ENCODE data around the gene BRAP.

The BRAP gene

DNA sequence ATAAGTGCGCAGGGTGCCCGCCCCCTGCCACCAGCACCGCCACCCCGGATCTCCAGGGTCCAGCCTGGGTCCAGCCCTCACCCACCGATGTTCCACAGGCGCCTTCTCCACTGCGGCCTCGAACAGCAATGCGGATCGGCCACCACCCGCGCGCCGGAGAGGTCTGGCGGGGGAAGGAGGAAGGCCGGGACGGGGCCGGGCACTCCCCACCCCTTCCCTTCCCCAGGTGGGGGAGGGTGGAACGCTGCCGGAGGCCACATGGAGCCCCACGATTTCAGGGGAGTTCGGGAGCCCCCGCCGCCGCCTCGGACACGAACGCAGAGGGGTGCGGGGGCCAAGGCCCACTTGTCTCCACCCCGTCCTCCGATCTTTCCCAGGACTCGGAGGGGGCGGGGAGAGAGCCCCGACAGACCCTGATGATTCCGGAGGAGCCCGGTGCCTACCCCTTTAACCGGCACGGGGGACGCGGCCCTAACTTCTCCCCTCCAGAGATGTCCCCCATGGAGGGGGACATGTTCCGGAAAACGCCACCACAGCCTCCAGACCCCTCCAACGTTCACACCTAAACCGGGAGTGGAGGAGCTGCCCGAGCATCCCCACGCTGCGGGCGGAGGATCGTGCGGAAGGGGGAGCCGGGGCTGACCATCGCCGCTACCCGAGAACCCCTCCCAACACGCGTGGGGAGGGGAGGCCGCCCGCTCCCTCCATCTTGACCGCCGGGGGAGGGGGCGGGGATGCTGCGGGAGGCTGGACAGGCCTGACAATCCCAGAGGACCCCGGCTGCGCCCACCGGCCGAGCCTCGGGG lies 87.7 kb downstream of the BRAP start (continued):
- TF ChIP-seq ZNF23 (tag by site-specific recombination; IDR thresholded peaks at IDR 0.05; ENCODE audit: borderline replicate concordance) (no peak), ZNF146 (tag by site-specific recombination; IDR thresholded peaks at IDR 0.05) (no peak), ZFP37 (tag by site-specific recombination; IDR thresholded peaks at IDR 0.05) (no peak), ZNF24 (tag by site-specific recombination; IDR thresholded peaks at IDR 0.05) (no peak), ZNF677 (tag by site-specific recombination; IDR thresholded peaks at IDR 0.05) (no peak), ZIC2 (tag by site-specific recombination; IDR thresholded peaks at IDR 0.05) (peak; percentile 55; the same call in 1 of the 2 replicates), ZNF221 (tag by site-specific recombination; IDR thresholded peaks at IDR 0.05; ENCODE audit: borderline replicate concordance) (no peak), GLIS1 (tag by site-specific recombination; IDR thresholded peaks at IDR 0.05) (peak; percentile 75), ZSCAN30 (tag by site-specific recombination; IDR thresholded peaks at IDR 0.05) (peak; percentile 43; the same call in 1 of the 2 replicates)
- TF ChIP-seq, protein P1, sequence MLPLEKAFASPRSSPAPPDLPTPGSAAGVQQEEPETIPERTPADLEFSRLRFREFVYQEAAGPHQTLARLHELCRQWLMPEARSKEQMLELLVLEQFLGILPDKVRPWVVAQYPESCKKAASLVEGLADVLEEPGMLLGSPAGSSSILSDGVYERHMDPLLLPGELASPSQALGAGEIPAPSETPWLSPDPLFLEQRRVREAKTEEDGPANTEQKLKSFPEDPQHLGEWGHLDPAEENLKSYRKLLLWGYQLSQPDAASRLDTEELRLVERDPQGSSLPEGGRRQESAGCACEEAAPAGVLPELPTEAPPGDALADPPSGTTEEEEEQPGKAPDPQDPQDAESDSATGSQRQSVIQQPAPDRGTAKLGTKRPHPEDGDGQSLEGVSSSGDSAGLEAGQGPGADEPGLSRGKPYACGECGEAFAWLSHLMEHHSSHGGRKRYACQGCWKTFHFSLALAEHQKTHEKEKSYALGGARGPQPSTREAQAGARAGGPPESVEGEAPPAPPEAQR (tag by site-specific recombination; IDR thresholded peaks at IDR 0.05): no peak

DNA sequence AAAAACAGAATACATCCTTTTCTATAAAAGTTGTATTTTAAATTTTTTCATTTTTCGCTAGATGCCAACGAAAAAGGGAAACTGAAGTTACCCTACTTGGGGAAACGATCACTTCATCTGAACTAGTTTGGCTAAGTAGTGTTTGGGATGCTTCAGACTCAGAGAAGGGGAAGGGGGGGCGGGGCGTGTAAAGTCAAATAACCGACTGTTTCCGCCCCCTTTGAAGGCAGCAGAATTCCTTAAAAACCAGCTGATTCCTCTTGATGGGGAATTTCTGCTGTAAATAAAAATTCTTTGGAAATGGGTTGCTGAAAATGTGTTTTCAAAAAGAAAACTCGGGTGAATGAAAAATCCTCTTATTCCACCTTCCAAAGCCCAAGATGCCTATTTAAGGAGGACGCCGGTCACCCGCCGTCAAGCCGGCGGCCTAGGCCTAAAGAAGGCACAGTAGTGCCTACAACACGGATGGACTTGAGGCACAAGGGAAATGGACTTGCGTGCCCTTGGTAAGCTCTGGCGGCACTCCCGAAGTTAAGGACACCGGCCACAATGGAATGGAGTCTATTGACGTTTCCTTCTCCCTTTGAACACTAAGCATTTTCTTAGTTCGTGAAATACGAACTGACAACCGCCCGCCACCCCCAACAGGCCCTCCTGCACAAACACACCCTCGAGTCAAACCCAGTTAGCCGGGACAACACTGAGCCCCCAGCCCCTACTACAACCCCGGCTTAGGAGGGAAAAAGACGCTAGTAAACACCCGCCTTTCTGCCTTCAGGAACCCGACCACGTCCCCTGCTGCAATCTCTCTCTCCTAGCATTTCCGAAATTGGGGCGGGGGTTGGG lies 88.5 kb downstream of the BRAP start:
- Histone ChIP-seq H3K4me1 (ENCODE audit: control insufficient read depth, insufficient read depth, low read length) (peaks cover 17% of the 10 kb centered on the region; the same call in 1 of the 2 replicates), H3K4me3 (ENCODE audit: low read depth, low read length) (peak overlapping the region; percentile 98), H3K9me3 (ENCODE audit: control insufficient read depth, insufficient read depth, low read depth, low read length) (no peaks in the 10 kb centered on the region), H3K36me3 (ENCODE audit: control insufficient read depth in 2 of 2, insufficient read depth in 1 of 2, low read length in 2 of 2) (no peaks in the 10 kb centered on the region; a peak in 1 of 3 replicates), H3K27ac (ENCODE audit: extremely low read depth, low read depth, low read length) (peak overlapping the region; percentile 99)
- ChIA-PET CTCF (interaction anchor here (0.6 to 1.2 kb wide), 3 partner anchors 11 to 601 kb away, joined by 3 to 4 read pairs (median 3); no protein-coding TSS in a partner anchor), POLR2A (interaction anchor here (0.6 to 1.0 kb wide), 2 partner anchors 12 to 37 kb away, joined by 3 read pairs; no protein-coding TSS in a partner anchor)
- peak; percentile 33 for TF ChIP-seq KLF10 (tag by site-specific recombination; IDR thresholded peaks at IDR 0.05)
- peak; percentile 49; the same call in 1 of the 2 replicates for TF ChIP-seq ZNF561 (tag by site-specific recombination; IDR thresholded peaks at IDR 0.05; ENCODE audit: borderline replicate concordance)
- 0 out of 2 replicates have a peak, but pooled peaks have one; percentile 6 for TF ChIP-seq HOXD13 (CRISPR knock-in tag; IDR thresholded peaks at IDR 0.05; ENCODE audit: borderline replicate concordance)
- peak; percentile 81 for TF ChIP-seq ZBTB48 (tag by site-specific recombination; IDR thresholded peaks at IDR 0.05)
- TF ChIP-seq ZNF239 (tag by site-specific recombination; IDR thresholded peaks at IDR 0.05): no peak
- peak; percentile 47; the same call in 1 of the 2 replicates for TF ChIP-seq ZNF335 (tag by site-specific recombination; conservative IDR thresholded peaks at IDR 0.05)
- no peak for TF ChIP-seq ZNF549 (tag by site-specific recombination; IDR thresholded peaks at IDR 0.05)
- peak; percentile 58; the same call in 1 of the 2 replicates for TF ChIP-seq ZFP69B (tag by site-specific recombination; IDR thresholded peaks at IDR 0.05)
- 0 out of 2 replicates have a peak, but pooled peaks have one; percentile 18 for TF ChIP-seq ZNF184 (tag by site-specific recombination; IDR thresholded peaks at IDR 0.05)
- peak; percentile 9; the same call in 1 of the 2 replicates for TF ChIP-seq ZSCAN30 (tag by site-specific recombination; IDR thresholded peaks at IDR 0.05)
- peak; percentile 47 for TF ChIP-seq ZNF394 (tag by site-specific recombination; IDR thresholded peaks at IDR 0.05; ENCODE audit: borderline replicate concordance)
- TF ChIP-seq ZNF558 (tag by site-specific recombination; IDR thresholded peaks at IDR 0.05): 0 out of 2 replicates have a peak, but pooled peaks have one; percentile 15
- TF ChIP-seq TRIM28 (IDR thresholded peaks at IDR 0.05; ENCODE audit: borderline replicate concordance, low read length): 0 out of 2 replicates have a peak, but pooled peaks have one; percentile 27
- no peak for TF ChIP-seq MEIS1 (CRISPR knock-in tag; IDR thresholded peaks at IDR 0.05; ENCODE audit: borderline replicate concordance)
- TF ChIP-seq, protein P2, sequence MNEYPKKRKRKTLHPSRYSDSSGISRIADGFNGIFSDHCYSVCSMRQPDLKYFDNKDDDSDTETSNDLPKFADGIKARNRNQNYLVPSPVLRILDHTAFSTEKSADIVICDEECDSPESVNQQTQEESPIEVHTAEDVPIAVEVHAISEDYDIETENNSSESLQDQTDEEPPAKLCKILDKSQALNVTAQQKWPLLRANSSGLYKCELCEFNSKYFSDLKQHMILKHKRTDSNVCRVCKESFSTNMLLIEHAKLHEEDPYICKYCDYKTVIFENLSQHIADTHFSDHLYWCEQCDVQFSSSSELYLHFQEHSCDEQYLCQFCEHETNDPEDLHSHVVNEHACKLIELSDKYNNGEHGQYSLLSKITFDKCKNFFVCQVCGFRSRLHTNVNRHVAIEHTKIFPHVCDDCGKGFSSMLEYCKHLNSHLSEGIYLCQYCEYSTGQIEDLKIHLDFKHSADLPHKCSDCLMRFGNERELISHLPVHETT (tag by site-specific recombination; IDR thresholded peaks at IDR 0.05): 0 out of 2 replicates have a peak, but pooled peaks have one; percentile 50
- TF ChIP-seq ZBTB7A (tag by site-specific recombination; IDR thresholded peaks at IDR 0.05; ENCODE audit: low read depth): no peak
- TF ChIP-seq, protein P3, sequence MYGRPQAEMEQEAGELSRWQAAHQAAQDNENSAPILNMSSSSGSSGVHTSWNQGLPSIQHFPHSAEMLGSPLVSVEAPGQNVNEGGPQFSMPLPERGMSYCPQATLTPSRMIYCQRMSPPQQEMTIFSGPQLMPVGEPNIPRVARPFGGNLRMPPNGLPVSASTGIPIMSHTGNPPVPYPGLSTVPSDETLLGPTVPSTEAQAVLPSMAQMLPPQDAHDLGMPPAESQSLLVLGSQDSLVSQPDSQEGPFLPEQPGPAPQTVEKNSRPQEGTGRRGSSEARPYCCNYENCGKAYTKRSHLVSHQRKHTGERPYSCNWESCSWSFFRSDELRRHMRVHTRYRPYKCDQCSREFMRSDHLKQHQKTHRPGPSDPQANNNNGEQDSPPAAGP (tag by site-specific recombination; IDR thresholded peaks at IDR 0.05): 0 out of 2 replicates have a peak, but pooled peaks have one; percentile 19
- TF ChIP-seq ZNF629 (tag by site-specific recombination; IDR thresholded peaks at IDR 0.05): peak; percentile 26; the same call in 1 of the 2 replicates
- TF ChIP-seq IKZF3 (tag by site-specific recombination; IDR thresholded peaks at IDR 0.05): peak; percentile 72
- TF ChIP-seq, protein P4, sequence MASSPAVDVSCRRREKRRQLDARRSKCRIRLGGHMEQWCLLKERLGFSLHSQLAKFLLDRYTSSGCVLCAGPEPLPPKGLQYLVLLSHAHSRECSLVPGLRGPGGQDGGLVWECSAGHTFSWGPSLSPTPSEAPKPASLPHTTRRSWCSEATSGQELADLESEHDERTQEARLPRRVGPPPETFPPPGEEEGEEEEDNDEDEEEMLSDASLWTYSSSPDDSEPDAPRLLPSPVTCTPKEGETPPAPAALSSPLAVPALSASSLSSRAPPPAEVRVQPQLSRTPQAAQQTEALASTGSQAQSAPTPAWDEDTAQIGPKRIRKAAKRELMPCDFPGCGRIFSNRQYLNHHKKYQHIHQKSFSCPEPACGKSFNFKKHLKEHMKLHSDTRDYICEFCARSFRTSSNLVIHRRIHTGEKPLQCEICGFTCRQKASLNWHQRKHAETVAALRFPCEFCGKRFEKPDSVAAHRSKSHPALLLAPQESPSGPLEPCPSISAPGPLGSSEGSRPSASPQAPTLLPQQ (tag by site-specific recombination; IDR thresholded peaks at IDR 0.05): peak; percentile 71
